ENCODE data around the gene PRKN.

The PRKN gene

GRCh38 chr6:161674930-161675682, 1052.5 kb downstream of the PRKN start:
- DNase-seq, result no peak

DNA sequence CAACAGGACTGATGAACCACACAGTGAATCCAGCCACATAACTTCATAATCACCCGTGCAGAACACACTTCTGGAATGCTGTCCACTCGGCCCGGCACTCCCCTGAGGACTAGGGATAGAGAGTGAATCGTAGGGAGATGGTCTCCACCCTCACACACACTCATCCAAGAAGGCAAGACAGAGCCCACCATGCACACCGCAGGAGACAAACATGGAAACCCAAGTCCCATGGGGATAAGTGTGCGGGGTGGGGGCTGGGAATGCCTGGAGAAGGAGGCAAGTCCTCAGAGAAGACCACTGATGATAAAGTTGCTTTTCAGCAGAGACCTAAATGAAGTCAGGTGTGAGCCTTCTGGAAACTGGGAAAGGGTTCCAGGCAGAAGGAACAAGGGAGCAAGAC, 1054.5 kb downstream of the PRKN start:
- no peak for DNase-seq

GRCh38 chr6:161671117-161671516, 1056.4 kb downstream of the PRKN start:
- no peak for DNase-seq

GRCh38 chr6:161668665-161669064, 1058.9 kb downstream of the PRKN start:
- no peak for DNase-seq

GRCh38 chr6:161667957-161668356, 1059.6 kb downstream of the PRKN start:
- DNase-seq, result no peak

DNA sequence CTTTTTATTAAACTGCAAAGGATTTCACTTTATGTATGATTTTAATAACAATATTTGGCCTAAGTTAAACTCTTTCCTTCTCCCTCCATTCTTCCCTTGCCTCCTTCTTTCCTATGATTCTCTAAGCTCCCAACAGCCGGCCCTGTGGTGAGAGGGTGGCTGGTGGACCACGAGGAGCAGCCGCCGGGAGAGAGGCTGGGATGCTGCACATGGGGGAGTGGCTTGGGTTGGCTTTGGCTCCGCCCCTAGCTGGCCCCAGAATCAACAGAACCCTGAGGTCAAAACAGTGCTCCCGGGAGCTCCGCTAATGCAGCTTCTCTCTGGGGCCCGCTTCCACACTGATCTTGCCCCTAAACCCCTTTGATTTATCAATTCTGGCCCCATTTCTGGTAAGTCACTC, 1063.9 kb downstream of the PRKN start:
- no peak for DNase-seq

GRCh38 chr6:161660666-161661571, 1066.6 kb downstream of the PRKN start:
- no peak for DNase-seq

GRCh38 chr6:161658211-161658610, 1069.4 kb downstream of the PRKN start:
- DNase-seq, result no peak

GRCh38 chr6:161654209-161654608, 1073.4 kb downstream of the PRKN start:
- no peak for DNase-seq

- DNase-seq, result no peak
These were observed 1075.6 kb downstream of the PRKN start for GRCh38 chr6:161651949-161652348.

DNA sequence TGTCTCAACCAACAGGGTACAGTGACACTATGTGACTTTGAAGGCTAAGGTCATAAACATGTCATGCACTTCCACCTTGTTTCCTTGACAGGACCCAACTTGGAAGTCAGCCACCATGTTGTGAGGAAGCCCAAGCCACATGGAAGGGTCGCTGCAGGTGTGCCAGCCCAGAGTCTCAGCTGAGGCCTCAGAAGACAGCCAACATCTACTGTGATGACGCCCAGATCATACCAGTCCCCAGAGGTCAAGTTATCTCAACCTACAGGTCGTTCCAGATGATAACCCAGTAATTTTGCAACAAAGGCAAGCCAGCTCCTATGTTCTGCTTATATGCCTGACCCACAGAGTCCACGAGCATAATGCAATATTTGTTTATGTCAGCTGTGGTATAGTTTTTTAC, 1077.7 kb downstream of the PRKN start:
- DNase-seq, result no peak

GRCh38 chr6:161649068-161649467, 1078.5 kb downstream of the PRKN start:
- DNase-seq, result no peak

GRCh38 chr6:161647234-161647633, 1080.3 kb downstream of the PRKN start:
- DNase-seq, result no peak

- DNase-seq, result no peak
These were observed 1083.0 kb downstream of the PRKN start for GRCh38 chr6:161644521-161644920.

- no peak for DNase-seq
These were observed 1086.4 kb downstream of the PRKN start for GRCh38 chr6:161641175-161641574.

DNA sequence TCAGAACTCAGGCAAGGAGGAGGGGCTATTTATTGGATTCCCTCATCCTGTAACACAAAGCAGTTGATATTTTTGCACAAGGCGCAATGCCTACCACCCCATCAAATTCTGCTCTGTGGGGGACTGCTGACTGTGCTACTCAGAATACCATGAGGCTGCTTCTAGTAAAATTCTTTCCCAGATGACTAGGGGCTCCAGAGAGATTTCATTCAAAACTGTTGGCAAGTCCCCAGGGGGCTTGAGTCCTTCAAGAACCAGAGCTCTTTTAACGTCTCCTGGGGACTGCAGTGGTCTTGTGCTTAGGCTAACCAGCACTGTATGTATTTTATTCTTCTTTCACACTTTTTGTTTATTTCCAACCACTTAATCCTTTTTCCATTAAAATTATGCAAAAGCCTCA, 1087.8 kb downstream of the PRKN start:
- DNase-seq, result no peak

DNA sequence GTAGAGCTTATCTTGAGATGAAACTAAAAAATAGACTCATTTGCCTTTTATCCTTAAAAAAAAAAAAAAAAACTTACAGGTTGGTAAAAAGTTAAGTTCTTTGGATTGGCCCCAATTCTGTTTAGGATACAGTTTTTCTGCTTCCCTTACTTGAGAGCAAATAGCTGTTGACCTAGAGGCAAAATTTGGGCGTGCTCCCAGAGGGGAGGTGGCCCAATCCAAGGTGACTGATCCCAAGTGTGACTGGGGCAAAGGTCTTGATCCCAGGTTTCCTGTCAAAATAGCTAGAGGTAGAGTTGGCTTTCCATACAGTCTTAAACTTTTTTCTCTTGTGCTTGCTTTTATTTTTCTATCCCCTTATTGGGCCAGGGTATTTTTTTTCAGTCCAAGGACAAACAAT, 1089.9 kb downstream of the PRKN start:
- no peak for DNase-seq

DNA sequence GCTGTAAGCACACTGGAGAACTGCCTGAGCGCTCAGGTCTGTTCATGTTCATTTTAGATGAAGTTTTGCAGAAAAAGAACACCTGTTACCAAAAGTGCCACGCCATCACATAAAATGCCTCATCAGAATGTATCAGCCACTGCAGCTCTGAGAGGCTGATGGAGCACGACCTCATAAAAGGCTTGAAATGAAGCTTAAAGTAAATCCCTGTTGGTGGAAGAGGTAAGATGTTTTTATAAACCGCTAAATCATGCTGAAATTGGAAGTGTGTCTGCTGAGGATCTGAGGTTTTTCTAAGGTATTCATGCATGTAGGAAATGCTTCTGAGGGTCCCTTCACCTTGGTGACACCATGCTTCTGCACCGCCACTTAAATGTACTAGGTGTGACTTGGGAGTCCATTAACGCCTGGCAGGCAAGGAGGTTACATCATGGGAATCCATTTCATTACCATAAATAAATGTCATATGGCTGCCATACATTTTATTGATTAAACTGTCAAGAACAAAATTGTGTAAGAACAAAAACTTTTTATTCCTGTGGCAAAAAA, 1090.6 kb downstream of the PRKN start:
- no peak for DNase-seq

DNA sequence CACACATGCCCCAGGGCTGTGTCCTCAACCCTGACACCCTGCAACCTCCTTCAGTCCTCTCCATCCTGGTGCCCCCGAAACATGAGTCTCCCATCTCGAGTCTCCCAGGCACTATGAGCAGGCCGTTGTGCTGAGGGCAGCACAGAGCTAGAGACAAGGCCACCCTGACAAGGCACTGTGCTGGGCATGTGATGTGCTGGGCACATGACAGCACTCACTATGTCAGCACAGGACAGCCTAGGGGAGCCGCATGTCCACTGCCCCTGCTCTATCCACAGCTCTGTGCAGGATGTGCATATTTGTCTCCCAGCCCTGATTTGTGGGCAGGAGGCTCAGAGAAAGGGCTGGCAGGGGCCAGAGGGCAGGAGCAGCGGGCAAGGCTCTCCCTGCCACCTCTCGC, 1091.6 kb downstream of the PRKN start:
- DNase-seq, result no peak

DNA sequence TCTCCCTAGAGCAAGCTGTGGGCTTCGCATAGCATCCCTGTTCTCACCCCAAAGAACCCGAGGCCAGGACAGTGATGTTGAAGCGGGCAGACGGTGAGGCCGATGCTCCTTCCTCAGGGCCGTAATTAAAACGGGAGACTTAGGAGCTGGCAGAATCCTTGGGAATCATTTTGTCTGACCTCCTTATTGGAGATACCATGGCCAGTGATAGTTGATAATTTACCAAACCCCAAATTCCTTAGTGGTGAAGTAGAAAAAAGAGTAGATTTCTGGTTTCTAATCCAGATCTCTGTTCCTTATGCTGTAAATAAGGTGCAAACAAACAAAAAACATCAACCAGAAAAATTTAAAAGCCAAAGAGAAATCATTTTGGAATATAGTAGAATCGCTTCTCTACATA, 1092.7 kb downstream of the PRKN start:
- DNase-seq, result no peak

GRCh38 chr6:161631676-161632194, 1095.8 kb downstream of the PRKN start:
- no peak for DNase-seq

GRCh38 chr6:161630674-161631073, 1096.9 kb downstream of the PRKN start:
- no peak for DNase-seq

DNA sequence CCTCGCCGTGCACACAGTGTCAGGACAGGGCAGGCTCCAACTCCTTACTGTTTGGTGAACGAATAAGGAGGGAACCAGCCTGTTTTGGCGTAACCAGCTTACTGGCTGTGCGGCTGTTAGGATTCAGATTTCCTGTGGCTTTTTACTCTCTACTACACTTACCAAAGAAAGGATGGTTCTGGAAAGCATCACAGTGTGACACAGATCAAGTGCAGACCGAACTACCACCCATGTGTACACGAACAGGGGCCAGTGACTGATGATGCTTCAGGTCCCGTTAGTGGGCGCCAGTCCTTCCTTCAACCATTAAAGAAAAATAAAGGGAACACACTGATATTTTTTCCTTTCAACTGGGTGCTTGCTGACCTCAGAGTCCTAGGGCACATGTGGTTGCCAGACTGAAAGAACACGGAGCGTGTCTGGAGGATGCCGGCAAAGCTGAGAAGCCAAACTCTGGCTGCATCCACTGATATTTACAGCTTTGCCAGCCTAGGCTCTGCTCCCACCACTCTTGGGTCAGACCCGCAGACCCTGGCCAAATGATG, 1101.4 kb downstream of the PRKN start:
- DNase-seq, result no peak
